MCF 10A (cell line): ENCODE results near the gene ZNF407. TPM values are rescaled to one million over a fixed set of nuclear protein-coding genes. Genes with fewer than 3 reads are reported as not detected.
A peak's percentile ranks its signal among the peaks of the same experiment; 100 is the strongest.

Experiments used
- BruUV-seq: library from RNA; stranded (reverse); fragments of 400-500 nt; replicated peaks from 2 replicates; lab custom pipeline; 2021; lab: Mats Ljungman, UMichigan
- CTCF ChIA-PET: fragments of 300-600 bp; sonication (Branson Sonifier 250); formaldehyde crosslinking; extraction: SDS; loops from one replicate; lab custom pipeline; 2021; ENCODE audit warnings: antibody characterized with exemption, inconsistent platforms; lab: Yijun Ruan, JAX
- POLR2A ChIA-PET: fragments of 300-600, 350-650 bp; sonication (Branson Sonifier 250); formaldehyde crosslinking; extraction: SDS; loops from one replicate; lab custom pipeline; 2020; ENCODE audit warnings: antibody characterized with exemption, inconsistent platforms; lab: Yijun Ruan, JAX
- DNase-seq: peaks from one replicate; pipeline ENCODE4 v3.0.0-alpha.2; 2018; ENCODE audit not compliant: unreplicated experiment
- H3K27ac Mint-ChIP-seq: one replicate; pipeline ENCODE4 v1.8.0; 2022; ENCODE audit warnings: mild to moderate bottlenecking, low read depth, mixed read lengths; ENCODE audit not compliant: unreplicated experiment
- H3K27me3 Mint-ChIP-seq: one replicate; pipeline ENCODE4 v1.8.0; 2022; ENCODE audit warnings: mixed read lengths; ENCODE audit not compliant: insufficient read depth, unreplicated experiment
- H3K36me3 Mint-ChIP-seq: one replicate; pipeline ENCODE4 v1.8.0; 2022; ENCODE audit warnings: mild to moderate bottlenecking, moderate library complexity, mixed read lengths; ENCODE audit not compliant: insufficient read depth, unreplicated experiment
- H3K4me1 Mint-ChIP-seq: one replicate; pipeline ENCODE4 v1.8.0; 2022; ENCODE audit warnings: mixed read lengths; ENCODE audit not compliant: insufficient read depth, unreplicated experiment
- H3K4me3 Mint-ChIP-seq: one replicate; pipeline ENCODE4 v1.8.0; 2022; ENCODE audit warnings: mild to moderate bottlenecking, moderate library complexity, mixed read lengths; ENCODE audit not compliant: unreplicated experiment
- H3K9me3 Mint-ChIP-seq: one replicate; pipeline ENCODE4 v1.8.0; 2022; ENCODE audit warnings: mixed read lengths; ENCODE audit not compliant: unreplicated experiment
- intact Hi-C: fragments of 100-400 bp; cut with micrococcal nuclease; formaldehyde crosslinking; loops from 2 replicates; pipeline ENCODE4 v1.14.1; 2022
- total RNA-seq: library from RNA; stranded (reverse); gene quantifications from 2 replicates; pipeline ENCODE4 v1.2.3, GENCODE V29; 2022
- TF ChIP-seq, protein P1 (sequence below): fragments of 200-600 bp; IDR thresholded peaks from one replicate; pipeline ENCODE4 v1.8.0; 2022; ENCODE audit warnings: antibody characterized with exemption, mild to moderate bottlenecking; ENCODE audit not compliant: unreplicated experiment

Gene ZNF407
- total RNA-seq, 1 experiment from 2014 or later, result 9.5 TPM

DNA sequence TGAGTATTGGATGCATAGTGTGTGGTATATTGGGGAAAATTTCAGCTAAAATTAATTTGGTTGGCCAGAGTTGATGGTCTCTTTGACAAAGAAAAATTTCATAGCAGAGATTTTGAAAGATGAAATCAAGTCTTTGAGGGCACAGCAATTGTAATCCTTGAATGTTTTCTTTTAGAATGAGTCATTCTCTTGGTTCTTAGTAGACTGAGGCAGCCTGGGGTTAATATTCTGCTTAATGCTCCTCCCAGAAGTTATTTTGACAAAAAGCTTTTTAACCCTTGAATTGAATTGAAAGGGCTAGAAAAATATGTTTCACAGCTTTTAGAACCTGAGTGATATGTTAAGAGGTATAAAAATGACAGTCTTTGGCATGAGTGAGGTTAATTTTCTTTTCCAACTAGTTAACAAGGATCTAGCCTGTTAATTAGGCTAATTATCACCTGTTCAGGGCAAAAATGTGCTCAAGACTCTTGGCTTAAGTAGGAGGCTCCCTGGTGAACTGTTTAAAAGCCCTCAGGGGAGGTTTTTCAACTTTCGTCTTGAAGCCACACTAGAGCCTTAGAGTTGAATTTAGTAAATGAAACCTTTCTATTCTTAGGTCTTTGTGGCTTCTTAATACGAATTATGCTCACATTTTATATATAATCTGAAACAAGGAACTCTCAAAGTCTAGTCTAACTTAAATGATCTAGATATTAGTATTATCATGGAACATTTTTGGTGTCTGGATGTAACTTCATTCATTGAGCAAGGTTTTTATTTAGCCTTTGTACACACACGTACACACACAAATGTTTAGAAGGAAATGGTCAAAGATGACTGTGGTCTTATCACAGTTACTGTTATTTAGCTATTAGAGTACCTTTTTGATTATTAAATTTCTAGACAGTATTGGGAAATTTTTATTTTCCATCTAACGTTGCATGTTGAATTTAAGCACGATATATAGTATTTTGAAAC, 272.5 kb downstream of the ZNF407 start:
- no TSS peak for BruUV-seq
- H3K4me3 Mint-ChIP-seq, result no peak overlapping the region
- peak overlapping the region; percentile 32 for H3K27ac Mint-ChIP-seq
- H3K27me3 Mint-ChIP-seq, result no peaks in the 10 kb centered on the region
- no peaks in the 10 kb centered on the region for H3K4me1 Mint-ChIP-seq
- ChIA-PET CTCF (no interaction called here), POLR2A (interaction anchor here (1.5 kb wide), 1 partner anchor 27 kb away, joined by 4 read pairs; no protein-coding TSS in a partner anchor)
- TF ChIP-seq, protein P1, sequence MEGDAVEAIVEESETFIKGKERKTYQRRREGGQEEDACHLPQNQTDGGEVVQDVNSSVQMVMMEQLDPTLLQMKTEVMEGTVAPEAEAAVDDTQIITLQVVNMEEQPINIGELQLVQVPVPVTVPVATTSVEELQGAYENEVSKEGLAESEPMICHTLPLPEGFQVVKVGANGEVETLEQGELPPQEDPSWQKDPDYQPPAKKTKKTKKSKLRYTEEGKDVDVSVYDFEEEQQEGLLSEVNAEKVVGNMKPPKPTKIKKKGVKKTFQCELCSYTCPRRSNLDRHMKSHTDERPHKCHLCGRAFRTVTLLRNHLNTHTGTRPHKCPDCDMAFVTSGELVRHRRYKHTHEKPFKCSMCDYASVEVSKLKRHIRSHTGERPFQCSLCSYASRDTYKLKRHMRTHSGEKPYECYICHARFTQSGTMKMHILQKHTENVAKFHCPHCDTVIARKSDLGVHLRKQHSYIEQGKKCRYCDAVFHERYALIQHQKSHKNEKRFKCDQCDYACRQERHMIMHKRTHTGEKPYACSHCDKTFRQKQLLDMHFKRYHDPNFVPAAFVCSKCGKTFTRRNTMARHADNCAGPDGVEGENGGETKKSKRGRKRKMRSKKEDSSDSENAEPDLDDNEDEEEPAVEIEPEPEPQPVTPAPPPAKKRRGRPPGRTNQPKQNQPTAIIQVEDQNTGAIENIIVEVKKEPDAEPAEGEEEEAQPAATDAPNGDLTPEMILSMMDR, result no peak
- peak; percentile 7 for DNase-seq
- intact Hi-C loops, result no loop called here
- no peaks in the 10 kb centered on the region for H3K9me3 Mint-ChIP-seq
- H3K36me3 Mint-ChIP-seq, result no peaks in the 10 kb centered on the region

DNA sequence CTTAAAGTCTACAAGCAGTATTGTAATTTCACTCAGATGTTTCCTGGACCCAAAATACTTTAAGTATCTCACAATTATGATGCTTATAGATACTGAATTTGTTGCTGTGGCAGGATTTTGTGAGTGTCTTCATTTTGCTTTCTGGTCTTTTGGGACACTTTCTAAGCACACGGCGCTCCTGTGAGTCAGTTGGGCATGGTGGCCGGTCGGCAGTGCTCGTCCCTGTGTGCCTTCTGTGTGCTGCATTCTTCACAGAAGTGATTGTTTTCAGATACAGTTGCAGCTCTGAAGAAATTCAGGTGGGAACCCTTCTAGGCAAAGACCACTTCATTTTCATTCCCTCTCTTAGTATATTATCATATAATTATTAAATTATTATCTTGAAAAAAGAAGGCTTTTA, 273.3 kb downstream of the ZNF407 start:
- H3K4me1 Mint-ChIP-seq, result no peaks in the 10 kb centered on the region
- TF ChIP-seq, protein P1, result no peak
- BruUV-seq, result no TSS peak
- intact Hi-C loops, result no loop called here
- no peaks in the 10 kb centered on the region for H3K9me3 Mint-ChIP-seq
- CTCF ChIA-PET, result interaction anchor here (0.6 kb wide), 1 partner anchor 519 kb away, joined by 3 read pairs; no protein-coding TSS in a partner anchor
- H3K27me3 Mint-ChIP-seq, result no peaks in the 10 kb centered on the region
- no peaks in the 10 kb centered on the region for H3K36me3 Mint-ChIP-seq
- POLR2A ChIA-PET, result no interaction called here
- no peak for DNase-seq
- no peak overlapping the region for H3K27ac Mint-ChIP-seq
- H3K4me3 Mint-ChIP-seq, result no peak overlapping the region

DNA sequence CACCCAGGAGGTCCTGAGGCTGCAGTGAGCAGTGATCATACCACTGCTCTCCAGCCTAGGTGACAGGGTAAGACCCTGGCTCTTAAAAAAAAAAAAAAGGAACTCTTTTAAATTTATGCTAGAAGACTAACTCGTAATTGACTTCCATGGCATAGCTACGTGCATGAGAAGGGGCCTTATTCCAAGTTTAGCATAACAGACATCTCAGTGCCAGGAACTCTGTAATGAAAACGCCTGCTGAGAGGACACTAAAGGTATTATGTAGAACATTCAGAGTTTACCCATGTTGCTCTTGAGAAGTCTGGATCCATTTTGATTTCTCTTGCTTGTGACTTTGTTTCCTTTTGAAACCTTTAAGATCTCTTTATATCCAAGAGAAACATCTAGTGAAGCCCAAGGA, 276.0 kb downstream of the ZNF407 start:
- intact Hi-C loops, result no loop called here
- CTCF ChIA-PET, result interaction anchor here (0.7 kb wide), 1 partner anchor 830 kb away, joined by 7 read pairs; no protein-coding TSS in a partner anchor
- DNase-seq, result no peak
- no peak overlapping the region for H3K27ac Mint-ChIP-seq
- TF ChIP-seq, protein P1, result no peak
- POLR2A ChIA-PET, result interaction anchor here (0.6 kb wide), 1 partner anchor 332 kb away, joined by 4 read pairs; no protein-coding TSS in a partner anchor
- no peaks in the 10 kb centered on the region for H3K9me3 Mint-ChIP-seq
- no TSS peak for BruUV-seq
- H3K4me3 Mint-ChIP-seq, result no peak overlapping the region
- no peaks in the 10 kb centered on the region for H3K36me3 Mint-ChIP-seq
- H3K4me1 Mint-ChIP-seq, result no peaks in the 10 kb centered on the region
- no peaks in the 10 kb centered on the region for H3K27me3 Mint-ChIP-seq

DNA sequence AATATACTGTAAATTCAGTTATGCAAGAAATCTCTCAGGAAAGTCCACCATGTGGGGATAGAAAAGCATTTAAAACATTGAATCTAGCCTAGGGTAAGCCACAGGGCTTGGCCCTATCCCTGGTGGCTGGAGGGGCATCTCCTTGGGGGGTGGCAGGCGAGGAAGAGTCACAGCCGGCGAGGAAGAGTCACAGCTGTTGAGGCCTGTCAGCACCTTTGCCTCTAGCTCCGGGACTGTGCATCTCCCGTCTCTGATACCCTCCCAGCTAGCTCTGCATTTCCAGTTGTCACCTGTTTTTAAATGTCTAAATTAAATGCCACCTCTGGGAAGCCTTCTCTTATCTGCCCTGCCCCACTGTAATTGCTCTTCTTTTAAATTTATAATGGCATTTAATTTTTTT, 276.7 kb downstream of the ZNF407 start:
- intact Hi-C loops, result no loop called here
- no peaks in the 10 kb centered on the region for H3K36me3 Mint-ChIP-seq
- H3K9me3 Mint-ChIP-seq, result no peaks in the 10 kb centered on the region
- H3K4me1 Mint-ChIP-seq, result no peaks in the 10 kb centered on the region
- no TSS peak for BruUV-seq
- no peaks in the 10 kb centered on the region for H3K27me3 Mint-ChIP-seq
- ChIA-PET POLR2A (no interaction called here), CTCF (interaction anchor here (1.0 kb wide), 1 partner anchor 166 kb away, joined by 4 read pairs; no protein-coding TSS in a partner anchor)
- H3K27ac Mint-ChIP-seq, result no peak overlapping the region
- H3K4me3 Mint-ChIP-seq, result no peak overlapping the region
- DNase-seq, result no peak
- TF ChIP-seq, protein P1, result no peak
